ENCODE results near the gene KIAA0513. TPM values are rescaled to one million over a fixed set of nuclear protein-coding genes. Genes with fewer than 3 reads are reported as not detected.
"Not testable (repeated sequence)": the region's sequence is repeated elsewhere in the genome, so short reads cannot be mapped to it uniquely, and the experiment has no call there.

Gene KIAA0513
- total and polyA plus RNA-seq, 10 of the 15 experiments (the other 5 are each of a cell fraction or from before 2014, with no cell fraction given): 0.14 to 5.8 (median 2.0) TPM

DNA sequence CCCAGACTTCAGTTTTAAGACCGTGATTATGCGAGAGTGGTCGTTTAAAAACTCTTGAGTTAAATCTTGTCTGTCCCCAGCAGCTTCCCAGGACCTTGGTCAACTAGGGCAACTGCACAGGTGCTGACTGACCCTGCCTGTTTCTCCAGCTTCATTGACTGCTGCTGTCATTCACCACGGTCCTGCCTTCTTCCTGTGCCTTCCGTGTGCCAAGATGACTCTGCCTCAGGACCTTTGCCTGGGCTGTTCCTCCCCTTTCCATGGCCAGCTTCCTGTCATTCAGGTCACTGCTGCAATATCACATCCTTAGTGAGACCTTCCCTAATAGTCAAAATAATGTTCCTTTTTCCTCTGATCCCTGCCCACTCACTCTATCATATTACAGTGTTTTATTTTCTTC, 3.9 kb downstream of the KIAA0513 start (continued):
- TF ChIP-seq, protein P1, sequence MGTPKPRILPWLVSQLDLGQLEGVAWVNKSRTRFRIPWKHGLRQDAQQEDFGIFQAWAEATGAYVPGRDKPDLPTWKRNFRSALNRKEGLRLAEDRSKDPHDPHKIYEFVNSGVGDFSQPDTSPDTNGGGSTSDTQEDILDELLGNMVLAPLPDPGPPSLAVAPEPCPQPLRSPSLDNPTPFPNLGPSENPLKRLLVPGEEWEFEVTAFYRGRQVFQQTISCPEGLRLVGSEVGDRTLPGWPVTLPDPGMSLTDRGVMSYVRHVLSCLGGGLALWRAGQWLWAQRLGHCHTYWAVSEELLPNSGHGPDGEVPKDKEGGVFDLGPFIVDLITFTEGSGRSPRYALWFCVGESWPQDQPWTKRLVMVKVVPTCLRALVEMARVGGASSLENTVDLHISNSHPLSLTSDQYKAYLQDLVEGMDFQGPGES (IDR thresholded peaks at IDR 0.05): no peak

DNA sequence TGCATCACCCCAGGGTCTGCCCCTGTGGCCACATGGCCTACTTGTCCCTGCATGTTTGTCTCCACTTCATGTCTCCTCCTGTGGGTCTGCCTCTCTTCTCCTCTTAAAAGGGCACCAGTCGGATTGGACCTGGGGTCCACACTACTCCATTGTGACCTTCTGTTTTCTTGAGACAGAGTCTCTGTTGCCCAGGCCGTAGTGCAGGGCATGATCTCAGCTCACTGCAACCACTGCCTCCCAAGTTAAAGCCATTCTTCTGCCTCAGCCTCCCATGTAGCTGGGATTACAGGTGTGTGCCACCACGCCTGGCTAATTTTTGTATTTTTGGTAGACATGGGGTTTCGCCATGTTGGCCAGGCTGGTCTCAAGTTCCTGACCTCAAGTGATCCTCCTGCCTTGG, 4.6 kb downstream of the KIAA0513 start:
- H3K4me3 ChIP-seq; RAD21 ChIA-PET (ENCODE audit: unreplicated experiment); ATAC-seq; BruUV-seq (replicated peaks); SMC1A ChIA-PET (ENCODE audit: uncharacterized antibody, unreplicated experiment); in situ Hi-C loops (cut with MboI); H3K27ac ChIP-seq (ENCODE audit: control insufficient read depth, insufficient read depth); POLR2A ChIA-PET; H3K36me3 ChIP-seq (ENCODE audit: control insufficient read depth in 2 of 2, insufficient read depth in 2 of 2, low read length in 1 of 2); DNase-seq (ENCODE audit: low read depth, low spot score); H2AFZ ChIP-seq (ENCODE audit: control insufficient read depth, low read depth, low read length); H3K9me3 ChIP-seq (replicated peaks; ENCODE audit: control insufficient read depth, insufficient read depth, low read length); H4K20me1 ChIP-seq (ENCODE audit: control insufficient read depth, insufficient read depth); FAIRE-seq; H3K9ac ChIP-seq (ENCODE audit: control insufficient read depth, insufficient read depth, low read length); H3K27me3 ChIP-seq (replicated peaks in 1 of 2; ENCODE audit: control insufficient read depth in 2 of 2, insufficient read depth in 2 of 2, low read length in 1 of 2); H3K4me2 ChIP-seq (ENCODE audit: control insufficient read depth, insufficient read depth); intact Hi-C loops (cut with micrococcal nuclease; ENCODE audit: unreplicated experiment); H3K79me2 ChIP-seq (ENCODE audit: control insufficient read depth, insufficient read depth, low read length): not testable (repeated sequence)
- 64% methylated on average over 4 of the region's 4 CpGs for WGBS (ENCODE audit: insufficient coverage, insufficient replicate concordance, low lambda C conversion rate, missing lambda C conversion rate)
- peaks cover 17% of the 10 kb centered on the region for H3K4me1 ChIP-seq (ENCODE audit: control insufficient read depth, insufficient read depth, low read length)
- CTCF ChIA-PET: interaction anchor here (1.8 kb wide), 1 partner anchor 25 kb away, joined by 8 read pairs; no protein-coding TSS in a partner anchor

DNA sequence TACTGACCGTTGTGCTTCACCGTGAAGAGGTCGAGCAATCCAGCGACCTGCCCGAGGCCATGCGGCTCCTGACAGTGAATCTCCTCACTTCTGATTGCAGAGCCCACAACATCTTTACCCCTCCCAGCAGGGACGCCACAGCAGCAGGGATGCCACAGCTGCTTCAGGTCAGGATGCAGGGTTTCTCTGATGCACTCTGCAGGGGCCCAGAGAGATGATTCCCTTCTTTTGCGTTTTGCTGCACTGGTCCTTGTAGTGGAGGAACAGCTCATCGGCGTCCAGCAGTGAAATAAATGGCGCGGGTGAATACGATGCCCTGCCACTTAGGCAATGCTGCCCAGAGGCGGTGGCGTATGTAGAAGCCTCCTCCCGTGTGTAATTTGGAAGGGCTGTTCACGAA, 5.6 kb downstream of the KIAA0513 start:
- BruUV-seq (replicated peaks): no TSS peak
- ChIA-PET RAD21 (ENCODE audit: unreplicated experiment) (no interaction called here), SMC1A (ENCODE audit: uncharacterized antibody, unreplicated experiment) (no interaction called here), POLR2A (no interaction called here), CTCF (no interaction called here)
- WGBS (ENCODE audit: insufficient coverage, insufficient replicate concordance, low lambda C conversion rate, missing lambda C conversion rate): 88% methylated on average over 17 of the region's 17 CpGs
- Histone ChIP-seq H3K9me3 (replicated peaks; ENCODE audit: control insufficient read depth, insufficient read depth, low read length) (no peaks in the 10 kb centered on the region), H3K27ac (ENCODE audit: control insufficient read depth, insufficient read depth) (no peak overlapping the region), H3K9ac (ENCODE audit: control insufficient read depth, insufficient read depth, low read length) (no peak overlapping the region), H3K4me1 (ENCODE audit: control insufficient read depth, insufficient read depth, low read length) (peaks cover 15% of the 10 kb centered on the region), H3K79me2 (ENCODE audit: control insufficient read depth, insufficient read depth, low read length) (no peaks in the 10 kb centered on the region; the same call in 1 of the 2 replicates), H3K4me3 (no peak overlapping the region), H4K20me1 (ENCODE audit: control insufficient read depth, insufficient read depth) (no peaks in the 10 kb centered on the region), H3K4me2 (ENCODE audit: control insufficient read depth, insufficient read depth) (no peak overlapping the region), H2AFZ (ENCODE audit: control insufficient read depth, low read depth, low read length) (no peak overlapping the region), H3K27me3 (replicated peaks in 1 of 2; ENCODE audit: control insufficient read depth in 2 of 2, insufficient read depth in 2 of 2, low read length in 1 of 2) (no peaks in the 10 kb centered on the region), H3K36me3 (ENCODE audit: control insufficient read depth in 2 of 2, insufficient read depth in 2 of 2, low read length in 1 of 2) (no peaks in the 10 kb centered on the region; a peak in 1 of 4 replicates)
- DNase-seq (ENCODE audit: low read depth, low spot score) (no peak), ATAC-seq (no peak), FAIRE-seq (no peak)
- TF ChIP-seq NFIC (IDR thresholded peaks at IDR 0.05; ENCODE audit: low read depth, low read length): no peak
- no peak for TF ChIP-seq ZSCAN29 (IDR thresholded peaks at IDR 0.05)
- TF ChIP-seq, protein P2, sequence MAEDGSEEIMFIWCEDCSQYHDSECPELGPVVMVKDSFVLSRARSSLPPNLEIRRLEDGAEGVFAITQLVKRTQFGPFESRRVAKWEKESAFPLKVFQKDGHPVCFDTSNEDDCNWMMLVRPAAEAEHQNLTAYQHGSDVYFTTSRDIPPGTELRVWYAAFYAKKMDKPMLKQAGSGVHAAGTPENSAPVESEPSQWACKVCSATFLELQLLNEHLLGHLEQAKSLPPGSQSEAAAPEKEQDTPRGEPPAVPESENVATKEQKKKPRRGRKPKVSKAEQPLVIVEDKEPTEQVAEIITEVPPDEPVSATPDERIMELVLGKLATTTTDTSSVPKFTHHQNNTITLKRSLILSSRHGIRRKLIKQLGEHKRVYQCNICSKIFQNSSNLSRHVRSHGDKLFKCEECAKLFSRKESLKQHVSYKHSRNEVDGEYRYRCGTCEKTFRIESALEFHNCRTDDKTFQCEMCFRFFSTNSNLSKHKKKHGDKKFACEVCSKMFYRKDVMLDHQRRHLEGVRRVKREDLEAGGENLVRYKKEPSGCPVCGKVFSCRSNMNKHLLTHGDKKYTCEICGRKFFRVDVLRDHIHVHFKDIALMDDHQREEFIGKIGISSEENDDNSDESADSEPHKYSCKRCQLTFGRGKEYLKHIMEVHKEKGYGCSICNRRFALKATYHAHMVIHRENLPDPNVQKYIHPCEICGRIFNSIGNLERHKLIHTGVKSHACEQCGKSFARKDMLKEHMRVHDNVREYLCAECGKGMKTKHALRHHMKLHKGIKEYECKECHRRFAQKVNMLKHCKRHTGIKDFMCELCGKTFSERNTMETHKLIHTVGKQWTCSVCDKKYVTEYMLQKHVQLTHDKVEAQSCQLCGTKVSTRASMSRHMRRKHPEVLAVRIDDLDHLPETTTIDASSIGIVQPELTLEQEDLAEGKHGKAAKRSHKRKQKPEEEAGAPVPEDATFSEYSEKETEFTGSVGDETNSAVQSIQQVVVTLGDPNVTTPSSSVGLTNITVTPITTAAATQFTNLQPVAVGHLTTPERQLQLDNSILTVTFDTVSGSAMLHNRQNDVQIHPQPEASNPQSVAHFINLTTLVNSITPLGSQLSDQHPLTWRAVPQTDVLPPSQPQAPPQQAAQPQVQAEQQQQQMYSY (CRISPR knock-in tag; IDR thresholded peaks at IDR 0.05): no peak
- in situ Hi-C loops (cut with MboI): no loop called here
- intact Hi-C loops (cut with micrococcal nuclease; ENCODE audit: unreplicated experiment): no loop called here

All from GM12878 (cell line).